DOHH2 (cell line): ENCODE results near the gene TMEM132E.

Experiments
- H3F3A ChIP-seq: fragments of 200-600 bp; sonication (generic), shearing (Covaris generic); 2 replicates; pipeline ENCODE4 v1.6.0; 2016; ENCODE audit warnings: antibody characterized with exemption, mild to moderate bottlenecking; ENCODE audit not compliant: control insufficient read depth, insufficient read depth
- H3K27ac ChIP-seq: fragments of 200-600 bp; sonication (generic); 2 replicates; pipeline ENCODE4 v1.5.1; 2014; ENCODE audit warnings: low read depth, mild to moderate bottlenecking, low read length, moderate library complexity
- H3K27me3 ChIP-seq: fragments of 200-600 bp; sonication (generic); 2 replicates; pipeline ENCODE4 v1.6.1; 2014; ENCODE audit warnings: mild to moderate bottlenecking, low read length, mixed read lengths; ENCODE audit not compliant: control insufficient read depth
- H3K36me3 ChIP-seq: fragments of 200-600 bp; sonication (generic); 2 replicates; pipeline ENCODE4 v1.6.1; 2014; ENCODE audit warnings: mild to moderate bottlenecking, low read length, moderate library complexity, mixed read lengths; ENCODE audit not compliant: control insufficient read depth
- H3K4me1 ChIP-seq: fragments of 200-600 bp; sonication (generic); 2 replicates; pipeline ENCODE4 v1.6.1; 2014; ENCODE audit warnings: mild to moderate bottlenecking, low read length, mixed read lengths; ENCODE audit not compliant: control insufficient read depth
- H3K4me2 ChIP-seq: fragments of 200-600 bp; sonication (generic); 2 replicates; pipeline ENCODE4 v1.6.0; 2014; ENCODE audit warnings: mild to moderate bottlenecking, low read length, moderate library complexity
- H3K4me3 ChIP-seq: fragments of 200-600 bp; sonication (generic); 2 replicates; pipeline ENCODE4 v1.5.1; 2014; ENCODE audit warnings: mild to moderate bottlenecking, low read length, mixed read lengths
- H3K79me2 ChIP-seq: fragments of 200-600 bp; sonication (generic); 2 replicates; pipeline ENCODE4 v1.6.1; 2014; ENCODE audit warnings: mild to moderate bottlenecking, low read length, mixed read lengths; ENCODE audit not compliant: control insufficient read depth
- H3K9me2 ChIP-seq: fragments of 200-600 bp; sonication (generic); replicated peaks from 2 replicates; pipeline ENCODE4 v1.6.1; 2014; ENCODE audit warnings: mild to moderate bottlenecking, low read length, mixed read lengths; ENCODE audit not compliant: control insufficient read depth
- H3K9me3 ChIP-seq: fragments of 200-600 bp; sonication (generic); 2 replicates; pipeline ENCODE4 v1.6.1; 2014; ENCODE audit warnings: antibody characterized with exemption, low read length, mixed read lengths; ENCODE audit not compliant: control insufficient read depth, insufficient read depth
- H4K20me1 ChIP-seq: fragments of 200-600 bp; sonication (generic); 2 replicates; pipeline ENCODE4 v1.6.0; 2014; ENCODE audit warnings: low read depth, mild to moderate bottlenecking, antibody characterized with exemption, low read length, moderate library complexity; ENCODE audit not compliant: control insufficient read depth, insufficient read depth
- CTCF ChIP-seq: fragments of 200-600 bp; sonication (generic); IDR thresholded peaks from one replicate; pipeline ENCODE4 v1.5.1; 2014; ENCODE audit warnings: antibody characterized with exemption, mild to moderate bottlenecking, low read depth, low read length; ENCODE audit not compliant: poor library complexity, severe bottlenecking
- EZH2phosphoT487 ChIP-seq: fragments of 200-600 bp; sonication (generic); IDR thresholded peaks from 2 replicates; pipeline ENCODE4 v1.6.1; 2017; ENCODE audit warnings: borderline replicate concordance, mild to moderate bottlenecking, antibody characterized with exemption, low read length, moderate library complexity, mixed read lengths

The TMEM132E gene

GRCh38 chr17:34647511-34647910 lies 68.1 kb downstream of the TMEM132E start:
- Histone ChIP-seq H3K27ac (no peak overlapping the region), H3F3A (no peaks in the 10 kb centered on the region), H3K9me2 (no peaks in the 10 kb centered on the region), H3K27me3 (no peaks in the 10 kb centered on the region), H3K9me3 (no peaks in the 10 kb centered on the region), H3K36me3 (no peaks in the 10 kb centered on the region), H3K4me3 (no peak overlapping the region), H4K20me1 (no peaks in the 10 kb centered on the region), H3K79me2 (no peaks in the 10 kb centered on the region), H3K4me1 (no peaks in the 10 kb centered on the region), H3K4me2 (no peak overlapping the region)
- TF ChIP-seq EZH2phosphoT487 (no peak), CTCF (no peak)

GRCh38 chr17:34650051-34650750 lies 70.8 kb downstream of the TMEM132E start:
- Histone ChIP-seq H3K27me3 (no peaks in the 10 kb centered on the region), H3F3A (no peaks in the 10 kb centered on the region), H3K4me3 (no peak overlapping the region), H3K4me2 (no peak overlapping the region), H3K79me2 (no peaks in the 10 kb centered on the region), H3K4me1 (no peaks in the 10 kb centered on the region), H3K27ac (no peak overlapping the region), H3K9me3 (no peaks in the 10 kb centered on the region), H3K9me2 (no peaks in the 10 kb centered on the region), H4K20me1 (no peaks in the 10 kb centered on the region), H3K36me3 (no peaks in the 10 kb centered on the region)
- TF ChIP-seq EZH2phosphoT487 (no peak), CTCF (no peak)

- Histone ChIP-seq H3K36me3 (no peaks in the 10 kb centered on the region), H3K9me2 (no peaks in the 10 kb centered on the region), H3K4me1 (no peaks in the 10 kb centered on the region), H3K4me3 (no peak overlapping the region), H3F3A (no peaks in the 10 kb centered on the region), H3K27me3 (no peaks in the 10 kb centered on the region), H3K79me2 (no peaks in the 10 kb centered on the region), H4K20me1 (no peaks in the 10 kb centered on the region), H3K27ac (no peak overlapping the region), H3K4me2 (no peak overlapping the region), H3K9me3 (no peaks in the 10 kb centered on the region)
- TF ChIP-seq EZH2phosphoT487 (no peak), CTCF (no peak)
These were observed 72.0 kb downstream of the TMEM132E start for GRCh38 chr17:34651402-34651811.
